Ectodermal cell (in vitro differentiated cells): ENCODE measurements around the gene NUDT3.
"Not testable (repeated sequence)": the region's sequence is repeated elsewhere in the genome, so short reads cannot be mapped to it uniquely, and the experiment has no call there.

Experiments used
- H3K27ac ChIP-seq: 2 replicates; pipeline ENCODE4 v1.7.0; 2013; ENCODE audit warnings: mild to moderate bottlenecking, low read depth, low read length; ENCODE audit not compliant: insufficient read depth, poor library complexity, severe bottlenecking
- H3K27me3 ChIP-seq: 2 replicates; pipeline ENCODE4 v1.7.0; 2013; ENCODE audit warnings: mild to moderate bottlenecking, low read length; ENCODE audit not compliant: insufficient read depth, control insufficient read depth, poor library complexity, severe bottlenecking
- H3K36me3 ChIP-seq: one replicate; pipeline ENCODE4 v1.7.0; 2013; ENCODE audit warnings: low read length; ENCODE audit not compliant: control insufficient read depth, insufficient read depth
- H3K4me1 ChIP-seq: one replicate; pipeline ENCODE4 v1.7.0; 2013; ENCODE audit warnings: low read length; ENCODE audit not compliant: control insufficient read depth, insufficient read depth
- H3K4me3 ChIP-seq: 2 replicates; pipeline ENCODE4 v1.7.0; 2013; ENCODE audit warnings: low read depth, low read length, control low read depth; ENCODE audit not compliant: insufficient read depth
- H3K9me3 ChIP-seq: 2 replicates; pipeline ENCODE4 v1.7.0; 2013; ENCODE audit warnings: mild to moderate bottlenecking, low read length, moderate library complexity; ENCODE audit not compliant: control insufficient read depth
- WGBS, 2 experiments: methylation state at CpG; one replicate each; pipeline ENCODE4 v1.1.7; 2013; ENCODE audit warnings: missing lambda C conversion rate in 2 of 2; 5-methylcytosine and 5-hydroxymethylcytosine counted together

Gene NUDT3

GRCh38 chr6:34276881-34277762 is 115.3 kb downstream of the NUDT3 start:
- Histone ChIP-seq H3K4me1 (no peaks in the 10 kb centered on the region), H3K27me3 (no peaks in the 10 kb centered on the region), H3K27ac (no peak overlapping the region), H3K9me3 (no peaks in the 10 kb centered on the region), H3K4me3 (no peak overlapping the region), H3K36me3 (no peaks in the 10 kb centered on the region)
- WGBS, 2 experiments = 85 to 86% methylated on average over 10 of the region's 10 CpGs

GRCh38 chr6:34276191-34276590 is 116.3 kb downstream of the NUDT3 start:
- Histone ChIP-seq H3K27me3 (no peaks in the 10 kb centered on the region), H3K36me3 (no peaks in the 10 kb centered on the region)
- whole genome bisulfite sequencing, 2 experiments = 82 to 86% methylated on average over 5 of the region's 5 CpGs

GRCh38 chr6:34275128-34275804 is 117.2 kb downstream of the NUDT3 start:
- Histone ChIP-seq H3K9me3 (no peaks in the 10 kb centered on the region), H3K27ac (no peak overlapping the region), H3K4me1 (no peaks in the 10 kb centered on the region), H3K36me3 (no peaks in the 10 kb centered on the region), H3K4me3 (no peak overlapping the region), H3K27me3 (no peaks in the 10 kb centered on the region)
- WGBS, 2 experiments = 93 to 95% methylated on average over 3 of the region's 3 CpGs

More at GRCh38 chr6:34276191-34276590, 116.3 kb downstream of the NUDT3 start:
- Histone ChIP-seq H3K4me3 (no peak overlapping the region), H3K9me3 (no peaks in the 10 kb centered on the region), H3K4me1 (no peaks in the 10 kb centered on the region), H3K27ac (no peak overlapping the region)

- no peaks in the 10 kb centered on the region for H3K27me3 ChIP-seq
- H3K9me3 ChIP-seq = no peaks in the 10 kb centered on the region
- no peaks in the 10 kb centered on the region for H3K4me1 ChIP-seq
- H3K27ac ChIP-seq = no peak overlapping the region
- 94% methylated on average over 1 of the region's 1 CpG for WGBS, 2 experiments
- H3K36me3 ChIP-seq = no peaks in the 10 kb centered on the region
- no peak overlapping the region for H3K4me3 ChIP-seq
Measured at GRCh38 chr6:34274129-34274528, 118.3 kb downstream of the NUDT3 start.

- no peak overlapping the region for H3K27ac ChIP-seq
- 92 to 94% methylated on average over 3 of the region's 3 CpGs for WGBS, 2 experiments
Measured at GRCh38 chr6:34273242-34273805, 119.1 kb downstream of the NUDT3 start.

GRCh38 chr6:34272013-34272926 is 120.2 kb downstream of the NUDT3 start:
- Histone ChIP-seq H3K27me3 (no peaks in the 10 kb centered on the region), H3K36me3 (no peaks in the 10 kb centered on the region), H3K4me3 (no peak overlapping the region)

More at GRCh38 chr6:34273242-34273805, 119.1 kb downstream of the NUDT3 start:
- no peaks in the 10 kb centered on the region for H3K27me3 ChIP-seq
- H3K4me3 ChIP-seq = no peak overlapping the region
- H3K9me3 ChIP-seq = no peaks in the 10 kb centered on the region
- no peaks in the 10 kb centered on the region for H3K4me1 ChIP-seq
- no peaks in the 10 kb centered on the region for H3K36me3 ChIP-seq

GRCh38 chr6:34269658-34270341 is 122.7 kb downstream of the NUDT3 start:
- not testable (repeated sequence) for H3K4me1 ChIP-seq, H3K4me3 ChIP-seq, H3K27me3 ChIP-seq, H3K27ac ChIP-seq, H3K36me3 ChIP-seq, H3K9me3 ChIP-seq
- WGBS, 2 experiments = 81 to 83% methylated on average over 17 of the region's 17 CpGs

More at GRCh38 chr6:34272013-34272926, 120.2 kb downstream of the NUDT3 start:
- H3K9me3 ChIP-seq = no peaks in the 10 kb centered on the region
- no peaks in the 10 kb centered on the region for H3K4me1 ChIP-seq
- H3K27ac ChIP-seq = no peak overlapping the region
- WGBS, 2 experiments = 81 to 86% methylated on average over 12 to 13 of the region's 13 CpGs

- not testable (repeated sequence) for H3K4me1 ChIP-seq, H3K4me3 ChIP-seq, H3K9me3 ChIP-seq, H3K36me3 ChIP-seq, H3K27me3 ChIP-seq, H3K27ac ChIP-seq
- 80 to 100% methylated on average over 1 to 3 of the region's 25 CpGs for WGBS, 2 experiments
Measured at GRCh38 chr6:34269132-34269531, 123.3 kb downstream of the NUDT3 start.

GRCh38 chr6:34267746-34268145 is 124.7 kb downstream of the NUDT3 start:
- no peak overlapping the region for H3K4me3 ChIP-seq
- 92 to 94% methylated on average over 2 of the region's 2 CpGs for WGBS, 2 experiments
- H3K9me3 ChIP-seq = no peaks in the 10 kb centered on the region
- no peaks in the 10 kb centered on the region for H3K27me3 ChIP-seq
- no peaks in the 10 kb centered on the region for H3K4me1 ChIP-seq
- no peak overlapping the region for H3K27ac ChIP-seq
- no peaks in the 10 kb centered on the region for H3K36me3 ChIP-seq
